HepG2 (cell line): ENCODE measurements around the gene PARN. TPM values are rescaled to one million over a fixed set of nuclear protein-coding genes. Genes with fewer than 3 reads are reported as not detected.

Experiments
- ADNP ChIP-seq: sonication (generic); formaldehyde crosslinking; IDR thresholded peaks from 2 replicates; pipeline ENCODE4 v1.4.0; 2020; ENCODE audit warnings: missing genetic modification reagents
- NR0B2 ChIP-seq: sonication (generic); formaldehyde crosslinking; IDR thresholded peaks from 2 replicates; pipeline ENCODE4 v1.4.0; 2020; ENCODE audit warnings: mild to moderate bottlenecking, missing genetic modification reagents
- NRL ChIP-seq: sonication (generic); formaldehyde crosslinking; IDR thresholded peaks from 2 replicates; pipeline ENCODE4 v1.5.0; 2020; ENCODE audit warnings: missing genetic modification reagents, mild to moderate bottlenecking, moderate library complexity, borderline replicate concordance
- PCBP2 ChIP-seq: fragments of 200-400 bp; formaldehyde crosslinking; optimal IDR thresholded peaks from 2 replicates; pipeline ENCODE3; 2018; ENCODE audit warnings: low read length, low read depth; ENCODE audit not compliant: poor library complexity, severe bottlenecking
- PREB ChIP-seq: sonication (generic); formaldehyde crosslinking; IDR thresholded peaks from 2 replicates; pipeline ENCODE4 v1.4.0; 2020; ENCODE audit warnings: missing genetic modification reagents
- RFX3 ChIP-seq: IDR thresholded peaks from 2 replicates; pipeline ENCODE4 v1.6.1; 2016; ENCODE audit warnings: missing biosample characterization, missing genetic modification reagents
- RNF2 ChIP-seq: fragments of 450-650 bp; conservative IDR thresholded peaks from 2 replicates; pipeline ENCODE4 v1.6.1; 2016; ENCODE audit warnings: low read depth
- SP140L ChIP-seq: sonication (generic); formaldehyde crosslinking; IDR thresholded peaks from 2 replicates; pipeline ENCODE4 v1.4.0; 2020; ENCODE audit warnings: missing genetic modification reagents, borderline replicate concordance
- ZBTB25 ChIP-seq: IDR thresholded peaks from 2 replicates; pipeline ENCODE4 v1.6.1; 2018; ENCODE audit warnings: missing genetic modification reagents
- ZHX1 ChIP-seq: sonication (generic); formaldehyde crosslinking; IDR thresholded peaks from 2 replicates; pipeline ENCODE4 v1.8.1; 2022; ENCODE audit warnings: low read depth, mild to moderate bottlenecking, missing genetic modification reagents
- ZNF275 ChIP-seq: sonication (generic); formaldehyde crosslinking; IDR thresholded peaks from 2 replicates; pipeline ENCODE4 v1.8.0; 2022; ENCODE audit warnings: missing genetic modification reagents, mild to moderate bottlenecking, inconsistent platforms, borderline replicate concordance
- ZNF276 ChIP-seq: sonication (generic); formaldehyde crosslinking; IDR thresholded peaks from 2 replicates; pipeline ENCODE4 v1.4.0; 2020; ENCODE audit warnings: mild to moderate bottlenecking, low read depth, missing genetic modification reagents
- ZNF292 ChIP-seq: sonication (generic); formaldehyde crosslinking; IDR thresholded peaks from 2 replicates; pipeline ENCODE4 v1.8.1; 2022; ENCODE audit warnings: mild to moderate bottlenecking, low read depth, missing genetic modification reagents, borderline replicate concordance
- ZNF337 ChIP-seq: sonication (generic); formaldehyde crosslinking; IDR thresholded peaks from 2 replicates; pipeline ENCODE4 v1.5.1; 2020; ENCODE audit warnings: missing genetic modification reagents, low read depth, mild to moderate bottlenecking, borderline replicate concordance
- ZNF33A ChIP-seq: sonication (generic); formaldehyde crosslinking; IDR thresholded peaks from 2 replicates; pipeline ENCODE4 v1.5.1; 2020; ENCODE audit warnings: missing genetic modification reagents, mild to moderate bottlenecking, moderate library complexity, borderline replicate concordance
- ZNF75D ChIP-seq: sonication (generic); formaldehyde crosslinking; IDR thresholded peaks from 2 replicates; pipeline ENCODE4 v1.8.1; 2023; ENCODE audit warnings: missing genetic modification reagents, mild to moderate bottlenecking, borderline replicate concordance
- ZZZ3 ChIP-seq: sonication (generic); formaldehyde crosslinking; IDR thresholded peaks from 2 replicates; pipeline ENCODE4 v1.4.0; 2020; ENCODE audit warnings: missing genetic modification reagents, mild to moderate bottlenecking, borderline replicate concordance
- polyA plus RNA-seq, 8 experiments: library from polyadenylated mRNA; depleted of rRNA in 3 of 8; stranded (reverse) in 7 of 8; unstranded in 1 of 8; fragments of >200 nt; fragmentation: Illumina TruSeq in 4 of 8; extraction: Trizol in 4 of 8; gene quantifications; 2 replicates each; pipeline versions ENCODE4 v1.2.1 to v1.2.3, GENCODE V29; 2011 to 2016; ENCODE audit warnings: low read depth in 4 of 8, missing spikeins in 1 of 8, mixed read lengths in 1 of 8; ENCODE audit not compliant: insufficient read depth in 1 of 8
- total RNA-seq, 5 experiments: library from RNA; depleted of rRNA; stranded (reverse); fragments of >200 nt; fragmentation: Illumina TruSeq; extraction: Trizol; gene quantifications; 2 replicates each; pipeline ENCODE4 v1.2.3, GENCODE V29; 2016; ENCODE audit warnings: low read depth in 1 of 5

PARN gene
- total and polyA plus RNA-seq, 2 of the 13 experiments (the other 11 are each of a cell fraction or from before 2014, with no cell fraction given): 13.3 to 47.6 TPM

GRCh38 chr16:14632693-14633569 is 2.9 kb upstream of the PARN start, which contains the start of gene BFAR (continued):
- TF ChIP-seq PREB (CRISPR knock-in tag) (no peak), ZNF276 (CRISPR knock-in tag) (0 out of 2 replicates have a peak, but pooled peaks have one; percentile 23), ZNF275 (peak; percentile 94; the same call in 1 of the 2 replicates), RNF2 (peak; percentile 20; the same call in 1 of the 2 replicates), ZNF33A (no peak; the same call in 1 of the 2 replicates), NRL (CRISPR knock-in tag) (peak; percentile 93), ZBTB25 (CRISPR knock-in tag) (peak; percentile 93), PCBP2 (no peak), ZHX1 (CRISPR knock-in tag) (0 out of 2 replicates have a peak, but pooled peaks have one; percentile 74), RFX3 (CRISPR knock-in tag) (no peak), NR0B2 (CRISPR knock-in tag) (peak; percentile 70), SP140L (CRISPR knock-in tag) (peak; percentile 91; the same call in 1 of the 2 replicates), ZZZ3 (CRISPR knock-in tag) (peak; percentile 77), ZNF292 (CRISPR knock-in tag) (no peak; the same call in 1 of the 2 replicates), ADNP (CRISPR knock-in tag) (no peak), ZNF75D (no peak), ZNF337 (CRISPR knock-in tag) (no peak)
